MV-4-11 (cell line): ENCODE measurements around the gene NPEPL1.
"Not testable (repeated sequence)": the region's sequence is repeated elsewhere in the genome, so short reads cannot be mapped to it uniquely, and the experiment has no call there.

ENCODE experiments used
- DNase-seq: peaks from one replicate; lab custom pipeline; 2025; lab: John Stamatoyannopoulos, UW

NPEPL1 gene

GRCh38 chr20:58714340-58714922, 21.8 kb downstream of the NPEPL1 start:
- DNase-seq: no peak

DNA sequence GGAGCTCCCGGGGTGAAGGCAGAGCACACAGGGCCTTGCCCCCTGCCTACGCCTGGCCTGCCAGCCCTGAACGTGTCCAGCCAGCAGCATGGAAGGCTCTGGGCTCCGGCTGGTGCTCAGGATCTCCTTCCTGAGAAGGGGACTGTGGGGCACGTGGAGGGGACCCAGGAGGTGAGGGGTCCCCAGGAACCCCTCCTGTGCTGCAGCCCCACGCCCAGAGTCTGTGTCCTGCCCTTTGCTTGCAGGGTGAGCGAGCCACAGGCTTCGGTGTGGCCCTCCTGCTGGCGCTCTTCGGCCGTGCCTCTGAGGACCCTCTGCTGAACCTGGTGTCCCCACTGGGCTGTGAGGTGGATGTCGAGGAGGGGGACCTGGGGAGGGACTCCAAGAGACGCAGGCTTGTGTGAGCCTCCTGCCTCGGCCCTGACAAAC, 22.3 kb downstream of the NPEPL1 start:
- DNase-seq: no peak

DNA sequence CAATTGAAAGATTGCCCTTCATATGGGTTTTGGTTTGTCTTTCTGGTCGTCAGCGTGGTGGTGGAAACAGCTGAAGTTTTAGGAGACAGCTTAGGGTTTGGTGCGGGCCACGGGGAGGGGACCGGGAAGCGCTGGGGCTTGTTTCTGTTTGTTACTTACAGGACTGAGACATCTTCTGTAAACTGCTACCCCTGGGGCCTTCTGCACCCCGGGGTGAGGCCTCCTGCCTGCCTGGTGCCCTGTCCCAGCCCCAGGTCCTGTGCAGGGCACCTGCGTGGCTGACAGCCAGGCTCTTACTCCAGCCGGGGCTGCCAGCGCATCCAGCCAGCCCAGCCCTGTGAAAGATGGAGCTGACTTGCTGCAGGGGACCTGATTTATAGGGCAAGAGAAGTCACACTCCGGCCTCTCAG, 22.8 kb downstream of the NPEPL1 start:
- DNase-seq: no peak

DNA sequence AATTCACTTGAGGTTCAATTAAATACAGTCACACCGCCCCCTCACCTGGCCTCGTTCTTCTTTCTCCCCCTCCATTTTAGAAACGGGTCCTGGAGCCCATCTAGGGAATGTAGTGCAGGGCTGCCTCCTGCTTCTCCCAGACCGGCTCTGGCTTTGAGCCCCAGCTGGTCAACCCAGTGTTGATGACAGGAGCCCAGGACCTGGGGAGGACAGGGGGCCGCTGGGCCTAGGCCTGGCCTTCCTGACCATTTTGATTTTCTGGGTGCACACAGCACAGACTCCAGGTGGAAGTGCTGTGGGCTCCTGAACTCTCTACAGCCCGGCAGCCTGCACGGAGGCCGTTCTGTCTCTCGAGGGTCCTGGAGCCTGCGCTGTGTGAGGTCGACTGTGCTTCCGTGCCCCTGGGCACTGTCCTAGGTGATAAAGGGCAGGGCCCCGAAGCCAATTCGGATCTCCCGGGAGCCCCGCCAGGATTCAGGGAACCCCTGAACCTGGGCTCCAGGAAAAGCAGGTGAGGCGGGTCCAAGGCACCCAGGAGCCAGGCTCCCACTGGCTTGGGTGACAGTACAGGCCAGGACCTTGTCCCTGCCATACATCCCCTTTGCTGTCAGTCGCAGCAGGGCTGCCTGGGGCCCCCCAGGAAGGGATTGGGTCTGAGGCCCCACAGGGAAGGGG, 23.3 kb downstream of the NPEPL1 start:
- DNase-seq: no peak

DNA sequence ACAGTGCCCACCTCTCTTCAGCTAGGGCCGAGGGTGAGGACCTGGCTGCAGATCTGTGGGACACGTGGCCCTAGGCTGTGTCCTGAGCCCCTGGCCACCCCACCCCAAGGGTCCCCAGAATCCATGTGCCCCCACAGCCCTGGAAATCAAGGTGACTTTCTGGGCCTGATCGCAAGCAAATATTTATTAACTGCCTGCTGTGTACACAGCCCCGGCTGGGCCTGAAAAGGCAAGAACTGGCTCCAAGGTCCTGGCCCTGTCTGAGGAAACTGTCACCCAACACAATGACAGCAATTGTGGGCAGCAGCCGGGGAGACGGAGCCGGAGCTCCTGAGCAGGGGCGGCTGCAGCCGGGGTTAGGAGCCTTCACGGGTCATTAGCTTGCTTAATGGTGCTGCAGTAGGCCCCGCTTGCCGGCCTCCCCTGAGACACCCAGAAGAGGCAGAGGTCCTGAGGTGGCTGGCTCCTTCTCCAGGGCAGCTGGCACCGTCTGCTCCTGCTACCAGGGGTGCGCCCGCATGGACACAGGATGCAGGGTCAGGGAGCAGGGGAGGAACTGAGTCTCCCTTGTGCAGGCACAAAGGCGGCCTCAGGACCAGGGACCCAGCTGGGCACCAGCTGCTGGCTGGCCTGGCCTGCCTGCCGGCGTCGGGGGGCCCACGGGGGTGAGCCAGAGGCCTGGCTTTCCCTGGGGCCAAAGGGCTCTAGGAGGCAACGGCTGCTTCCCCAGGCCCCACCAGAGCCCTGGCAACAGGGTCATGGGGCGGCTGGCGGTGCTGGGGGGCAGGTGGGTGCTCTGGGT, 24.1 kb downstream of the NPEPL1 start:
- no peak for DNase-seq

DNA sequence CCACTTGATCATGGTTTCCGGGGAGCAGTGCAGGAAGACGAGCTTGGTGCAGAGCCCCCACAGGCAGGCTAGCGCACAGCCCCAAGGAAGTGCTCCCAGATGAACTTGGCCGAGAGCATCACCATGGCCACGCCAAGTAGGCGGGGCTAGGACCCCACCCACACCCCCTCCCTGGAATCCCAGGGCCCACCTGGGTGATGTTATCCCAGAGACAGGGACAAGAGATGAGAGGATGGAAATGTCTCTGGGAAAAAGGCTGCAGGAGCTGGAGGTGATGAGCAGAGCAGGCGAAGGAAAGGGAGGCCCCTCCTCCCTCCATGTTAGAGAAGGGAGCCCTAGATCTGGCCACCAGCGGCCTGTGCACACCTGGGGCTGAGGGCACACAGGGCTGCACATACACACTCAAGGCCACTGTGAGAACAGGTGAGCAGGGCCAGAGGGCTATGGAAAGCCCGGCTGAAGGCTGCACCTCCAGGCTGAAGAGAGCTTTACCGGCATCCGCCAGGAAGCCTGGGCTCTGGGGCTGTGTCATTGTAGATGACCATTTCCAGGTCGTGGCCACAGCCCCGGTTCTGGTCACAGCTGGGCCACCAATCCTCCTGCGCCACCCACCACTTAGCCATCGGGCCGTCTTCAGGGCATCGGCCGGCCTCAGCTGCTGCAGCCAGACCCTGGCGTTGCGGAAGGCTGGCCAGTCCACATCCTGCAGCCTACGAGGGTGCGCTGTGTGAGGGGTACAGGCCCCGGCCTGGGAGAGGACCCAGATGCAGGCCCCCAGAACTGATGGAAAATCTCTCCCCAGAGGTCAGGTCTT, 24.9 kb downstream of the NPEPL1 start:
- DNase-seq: no peak

DNA sequence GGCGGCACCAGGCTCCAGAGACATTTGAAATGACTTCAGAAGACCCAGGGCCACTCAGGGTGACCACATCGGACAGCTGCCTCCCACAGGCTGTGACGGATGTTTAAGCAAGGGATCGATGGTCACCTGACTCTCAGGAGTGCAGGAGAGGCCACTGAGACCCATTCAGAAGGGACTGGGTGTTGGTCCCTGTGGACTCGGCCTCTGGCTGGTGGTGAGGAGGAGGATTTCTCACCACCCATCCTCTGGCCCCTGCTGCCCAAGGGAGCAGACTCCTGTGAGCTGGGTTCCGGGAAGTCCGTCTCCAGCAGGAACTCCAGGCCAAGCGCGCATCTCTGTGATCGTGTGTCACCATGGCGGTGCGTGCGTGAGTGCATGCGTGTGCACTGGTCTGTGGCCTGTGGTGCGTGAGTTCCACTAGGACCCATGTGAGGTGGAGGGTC, 25.5 kb downstream of the NPEPL1 start:
- DNase-seq: no peak

GRCh38 chr20:58718729-58719128, 26.1 kb downstream of the NPEPL1 start:
- DNase-seq: no peak

GRCh38 chr20:58719258-58719657, 26.7 kb downstream of the NPEPL1 start:
- no peak for DNase-seq

GRCh38 chr20:58719971-58720371, 27.4 kb downstream of the NPEPL1 start:
- DNase-seq: no peak

DNA sequence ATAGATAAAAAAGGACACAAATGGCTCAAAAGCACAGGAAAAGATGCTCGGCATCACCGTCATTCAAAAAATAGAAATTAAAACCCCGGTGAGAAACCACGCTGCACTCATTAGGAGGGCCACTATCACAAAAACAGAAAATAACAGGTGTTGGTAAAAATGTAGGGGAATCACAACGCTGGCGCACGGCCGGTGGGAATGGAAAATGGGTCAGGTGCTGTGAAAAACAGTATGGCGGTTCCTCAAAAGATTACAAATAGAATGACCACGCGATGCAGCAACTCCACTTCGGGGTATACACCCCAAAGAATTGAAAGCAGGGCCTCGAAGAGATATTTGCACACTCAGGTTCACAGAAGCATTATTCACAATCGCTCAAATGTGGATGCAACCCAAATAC, 28.3 kb downstream of the NPEPL1 start:
- DNase-seq: no peak

GRCh38 chr20:58721951-58722778, 29.6 kb downstream of the NPEPL1 start:
- DNase-seq: no peak

GRCh38 chr20:58722877-58723627, 30.5 kb downstream of the NPEPL1 start:
- DNase-seq: no peak

DNA sequence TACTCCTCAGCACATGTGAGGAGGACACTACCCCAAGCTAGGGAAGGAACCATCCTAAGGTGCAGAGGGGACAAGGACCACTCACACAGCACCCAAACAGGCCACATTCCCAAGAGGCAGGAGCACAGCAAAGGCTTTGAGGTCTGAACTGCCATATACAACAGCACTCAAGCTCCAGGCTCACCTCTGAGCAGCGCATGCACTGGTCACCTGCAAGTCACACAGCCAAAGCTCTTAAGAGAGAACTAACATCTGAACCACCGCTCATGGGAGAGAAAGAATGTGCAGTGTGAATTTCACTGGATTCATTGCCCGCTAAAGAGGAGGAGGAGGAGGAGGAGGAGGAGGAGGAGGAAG, 31.0 kb downstream of the NPEPL1 start:
- DNase-seq: no peak

- not testable (repeated sequence) for DNase-seq
Measured at GRCh38 chr20:58726156-58726555, 33.6 kb downstream of the NPEPL1 start.

DNA sequence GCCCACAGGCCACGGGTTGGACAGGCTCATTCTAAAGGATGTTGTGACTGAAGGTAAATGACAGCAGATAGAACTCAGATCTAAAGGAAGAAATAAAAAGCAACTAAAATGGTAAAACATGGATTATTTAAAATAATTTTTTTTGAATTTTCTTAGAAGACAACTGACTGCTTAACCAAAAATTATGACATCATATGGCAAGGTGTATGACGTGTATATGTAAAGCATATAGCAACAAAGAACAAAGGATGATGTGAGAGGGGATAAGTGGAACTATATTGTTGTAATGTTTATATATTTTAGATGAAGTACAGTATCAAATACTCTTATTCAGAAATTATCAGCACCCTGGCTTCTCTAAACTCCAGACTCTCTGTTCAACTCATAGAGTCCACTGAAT, 38.6 kb downstream of the NPEPL1 start:
- DNase-seq: no peak

DNA sequence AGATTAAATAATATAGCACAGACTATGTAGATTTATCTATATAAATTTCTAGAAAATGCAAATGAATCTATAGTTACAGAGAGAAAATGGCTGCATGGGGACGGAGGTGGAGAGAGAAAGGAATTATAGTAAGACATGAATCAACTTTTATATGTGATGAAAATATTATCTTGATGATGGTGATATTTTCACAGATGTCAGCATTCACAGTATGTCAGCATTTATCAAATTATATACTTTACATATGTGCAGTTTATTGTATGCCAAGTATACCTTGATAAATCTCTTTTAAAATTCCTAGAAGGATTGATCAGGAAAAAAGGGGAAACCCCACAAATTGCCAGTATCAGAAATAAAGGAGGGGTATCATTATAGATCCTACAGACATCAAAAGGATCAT, 44.6 kb downstream of the NPEPL1 start:
- DNase-seq: no peak

GRCh38 chr20:58740356-58741308, 48.0 kb downstream of the NPEPL1 start:
- no peak for DNase-seq

DNA sequence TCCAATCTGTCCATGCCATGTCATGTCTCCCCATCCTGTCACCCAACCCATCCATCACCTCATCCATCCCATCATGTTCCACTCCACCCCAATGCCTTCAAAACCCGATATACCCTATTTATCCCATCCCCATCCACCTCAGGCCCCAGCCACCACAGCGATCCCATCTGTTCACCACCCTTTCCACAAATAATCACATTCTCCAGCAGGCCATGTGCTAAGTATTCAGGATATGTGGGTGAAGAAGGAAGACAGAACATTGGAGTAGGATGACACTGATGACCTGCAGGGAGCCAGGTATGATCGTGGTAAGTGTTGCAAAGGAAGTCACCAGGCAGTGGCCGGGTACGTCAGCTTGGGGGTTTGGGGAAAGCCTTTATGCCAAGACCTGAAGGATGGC, 48.8 kb downstream of the NPEPL1 start:
- no peak for DNase-seq
